Head of caudate nucleus (tissue), 42 donors: Measurements from ENCODE around the gene KRTAP5-8.
A peak's percentile ranks its signal among the peaks of the same experiment; 100 is the strongest.
"Not testable (repeated sequence)": the region's sequence is repeated elsewhere in the genome, so short reads cannot be mapped to it uniquely, and the experiment has no call there.

Experiments
- DNase-seq, 42 donors: peaks; one replicate each; pipeline versions ENCODE4 v3.0.0 to v3.0.0-alpha.2; 2020 to 2021; ENCODE audit warnings: mixed read lengths in 7 of 42
- intact Hi-C: fragments of 100-400 bp; cut with DNase I; formaldehyde crosslinking; loops from one replicate; pipeline ENCODE4 v1.15.0; 2022

Gene KRTAP5-8

GRCh38 chr11:71504531-71504930 is 33.3 kb upstream of the KRTAP5-8 start:
- DNase-seq, result peak in 6 of 42 donors; percentile 9 to 61 (median 32)
- intact Hi-C loops, result no loop called here

GRCh38 chr11:71505001-71505400 is 32.8 kb upstream of the KRTAP5-8 start:
- intact Hi-C loops, result no loop called here
- DNase-seq, result peak in 1 of 42 donors; percentile 26

GRCh38 chr11:71505781-71506180 is 32.0 kb upstream of the KRTAP5-8 start:
- intact Hi-C loops, result no loop called here
- DNase-seq, result peak in 2 of 42 donors; percentile 13 to 14

GRCh38 chr11:71507102-71507501 is 30.7 kb upstream of the KRTAP5-8 start:
- intact Hi-C loops, result no loop called here
- peak in 2 of 42 donors; percentile 12 to 26 for DNase-seq

- no peak for DNase-seq
- intact Hi-C loops, result no loop called here
Observed at GRCh38 chr11:71518506-71519471, 19.0 kb upstream of the KRTAP5-8 start.

GRCh38 chr11:71519546-71519945 is 18.3 kb upstream of the KRTAP5-8 start:
- DNase-seq, result no peak
- intact Hi-C loops, result no loop called here

- intact Hi-C loops, result no loop called here
Observed at GRCh38 chr11:71525188-71525937, 12.5 kb upstream of the KRTAP5-8 start.

GRCh38 chr11:71525938-71526495 is 11.8 kb upstream of the KRTAP5-8 start:
- DNase-seq, result no peak
- intact Hi-C loops, result no loop called here

More at GRCh38 chr11:71525188-71525937, 12.5 kb upstream of the KRTAP5-8 start:
- no peak for DNase-seq

- DNase-seq, intact Hi-C loops: not testable (repeated sequence)
Observed at GRCh38 chr11:71526796-71527575, 10.8 kb upstream of the KRTAP5-8 start, which contains the start of gene KRTAP5-7. Gene KRTAP5-7, plus strand, starts transcription at chr11:71527267. Its CDS starts 34 bp downstream, at chr11:71527301.

GRCh38 chr11:71527576-71528210 is 10.1 kb upstream of the KRTAP5-8 start:
- intact Hi-C loops, result no loop called here
- no peak for DNase-seq

- DNase-seq, result no peak
- intact Hi-C loops, result no loop called here
Observed at GRCh38 chr11:71530602-71531001, 7.2 kb upstream of the KRTAP5-8 start.

GRCh38 chr11:71532036-71532610 is 5.7 kb upstream of the KRTAP5-8 start:
- DNase-seq, result no peak
- intact Hi-C loops, result no loop called here

GRCh38 chr11:71534711-71535608 is 2.9 kb upstream of the KRTAP5-8 start:
- intact Hi-C loops, result not testable (repeated sequence)
- peak in 1 of 42 donors; percentile 6 for DNase-seq

- no peak for DNase-seq
- intact Hi-C loops, result no loop called here
Observed at GRCh38 chr11:71535825-71536224, 2.0 kb upstream of the KRTAP5-8 start.

- no peak for DNase-seq
- intact Hi-C loops, result no loop called here
Observed at GRCh38 chr11:71537537-71537936, 288 bp upstream of the KRTAP5-8 start.

- no peak for DNase-seq
- intact Hi-C loops, result no loop called here
Observed at GRCh38 chr11:71538666-71538990, 803 bp downstream of the KRTAP5-8 start.

- no peak for DNase-seq
- intact Hi-C loops, result no loop called here
Observed at GRCh38 chr11:71539017-71539416, 1.2 kb downstream of the KRTAP5-8 start.
